ENCODE measurements around the gene KIAA1671.

KIAA1671 gene

GRCh38 chr22:25094579-25094978 lies 142.1 kb downstream of the KIAA1671 start:
- no peak for DNase-seq (ENCODE audit: low read depth)

- DNase-seq (ENCODE audit: low read depth): no peak
These were observed 143.4 kb downstream of the KIAA1671 start for GRCh38 chr22:25095869-25096268.

GRCh38 chr22:25096638-25097405 lies 144.3 kb downstream of the KIAA1671 start:
- no peak for DNase-seq (ENCODE audit: low read depth)

- no peak for DNase-seq (ENCODE audit: low read depth)
These were observed 146.0 kb downstream of the KIAA1671 start for GRCh38 chr22:25098445-25099081.

GRCh38 chr22:25099202-25099601 lies 146.7 kb downstream of the KIAA1671 start:
- DNase-seq (ENCODE audit: low read depth): no peak

GRCh38 chr22:25100402-25100801 lies 147.9 kb downstream of the KIAA1671 start:
- no peak for DNase-seq (ENCODE audit: low read depth)

GRCh38 chr22:25100948-25101347 lies 148.4 kb downstream of the KIAA1671 start:
- no peak for DNase-seq (ENCODE audit: low read depth)

GRCh38 chr22:25101501-25101900 lies 149.0 kb downstream of the KIAA1671 start:
- no peak for DNase-seq (ENCODE audit: low read depth)

GRCh38 chr22:25101986-25102385 lies 149.5 kb downstream of the KIAA1671 start:
- DNase-seq (ENCODE audit: low read depth): no peak

- DNase-seq (ENCODE audit: low read depth): no peak
These were observed 150.2 kb downstream of the KIAA1671 start for GRCh38 chr22:25102722-25103121.

GRCh38 chr22:25104367-25104766 lies 151.9 kb downstream of the KIAA1671 start:
- DNase-seq (ENCODE audit: low read depth): no peak

- no peak for DNase-seq (ENCODE audit: low read depth)
These were observed 153.5 kb downstream of the KIAA1671 start for GRCh38 chr22:25105817-25106650.

- no peak for DNase-seq (ENCODE audit: low read depth)
These were observed 157.5 kb downstream of the KIAA1671 start for GRCh38 chr22:25109878-25110595.

GRCh38 chr22:25110596-25110845 lies 158.0 kb downstream of the KIAA1671 start:
- DNase-seq (ENCODE audit: low read depth): no peak

- DNase-seq (ENCODE audit: low read depth): peak; percentile 15
These were observed 158.5 kb downstream of the KIAA1671 start for GRCh38 chr22:25110846-25111578.

- no peak for DNase-seq (ENCODE audit: low read depth)
These were observed 159.3 kb downstream of the KIAA1671 start for GRCh38 chr22:25111579-25112517.

GRCh38 chr22:25112538-25113253 lies 160.2 kb downstream of the KIAA1671 start:
- no peak for DNase-seq (ENCODE audit: low read depth)

GRCh38 chr22:25113316-25113721 lies 160.8 kb downstream of the KIAA1671 start:
- DNase-seq (ENCODE audit: low read depth): no peak

GRCh38 chr22:25114369-25115362 lies 162.2 kb downstream of the KIAA1671 start:
- DNase-seq (ENCODE audit: low read depth): no peak

Measured in GM04503 (cell line).